GM21447 (cell line): ENCODE measurements around the gene RIT1.
"Not testable (repeated sequence)": the region's sequence is repeated elsewhere in the genome, so short reads cannot be mapped to it uniquely, and the experiment has no call there.

Source experiments
- ATAC-seq: cut with Tn5 transposase; IDR thresholded peaks from one replicate; pipeline ENCODE4 v1.9.1; 2021; ENCODE audit not compliant: unreplicated experiment

Gene RIT1

DNA sequence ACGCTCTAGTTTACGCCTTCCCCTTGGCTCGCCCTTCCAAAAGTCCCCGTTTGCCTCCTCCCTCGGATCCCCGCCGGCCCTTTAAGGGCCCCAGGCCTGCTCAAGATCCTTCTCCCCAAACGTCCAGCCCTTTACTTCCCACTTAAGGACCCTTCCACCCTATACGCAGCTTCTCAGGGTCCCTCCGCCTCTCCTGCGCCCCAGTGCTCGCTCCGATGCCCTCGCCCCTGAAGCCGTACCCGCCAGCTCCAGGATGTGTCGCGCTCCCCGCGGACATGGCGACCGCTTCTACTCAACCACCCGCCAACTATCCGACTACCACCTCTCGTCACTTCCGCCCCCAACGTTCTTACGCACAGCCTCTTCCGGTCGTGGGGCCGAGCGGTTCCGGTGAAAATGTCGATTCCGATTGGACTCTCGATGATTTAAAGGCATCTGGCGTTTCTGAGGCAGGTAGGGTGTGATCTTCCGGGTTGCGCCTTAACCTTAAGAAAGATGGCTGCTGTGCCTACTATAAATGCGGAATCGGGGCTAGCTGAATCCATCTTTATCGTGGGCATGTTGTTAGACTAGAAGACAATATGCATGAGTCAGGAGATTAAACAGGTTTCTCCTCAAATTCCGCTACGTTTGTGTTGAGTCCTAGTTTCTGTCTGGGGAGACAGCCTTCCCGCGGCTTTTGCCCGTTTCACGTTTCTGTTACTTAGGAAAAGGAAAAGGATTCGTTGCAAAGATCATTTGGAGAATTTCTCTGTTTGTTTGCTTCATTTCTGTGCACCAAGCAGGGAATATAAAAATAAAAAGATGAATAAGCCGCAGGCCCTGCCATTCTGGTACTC, 23.2 kb upstream of the RIT1 start, which contains the start of gene KHDC4:
Gene KHDC4, minus strand, starts transcription at position 317 of the 839 bp plus-strand sequence. Its CDS starts 40 bp downstream, at position 277.
- ATAC-seq, result peak; percentile 90

DNA sequence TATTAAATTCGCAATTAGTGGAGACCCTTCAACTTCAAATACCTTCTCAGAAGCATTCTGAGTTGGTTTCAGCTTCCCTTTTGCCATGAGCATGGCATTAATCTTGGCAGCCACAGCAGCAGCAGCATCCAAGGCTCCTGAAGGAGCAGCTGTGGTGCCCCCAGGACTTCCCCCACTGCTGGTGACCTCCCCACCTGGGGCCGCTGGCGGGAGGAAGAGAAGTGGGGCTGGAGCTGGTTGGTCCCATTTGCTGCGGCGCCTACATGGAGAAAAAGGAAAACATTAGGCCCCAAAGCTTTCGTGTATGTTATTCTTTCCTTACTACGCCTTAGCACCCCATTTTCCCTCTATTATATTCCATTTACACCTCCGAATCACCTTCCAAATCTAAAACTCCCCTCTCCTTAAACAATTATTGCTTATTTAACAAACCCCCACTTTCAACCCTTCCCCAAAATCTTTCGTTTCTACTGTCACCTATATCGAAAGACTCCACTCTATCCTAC, 22.5 kb upstream of the RIT1 start:
- ATAC-seq, result no peak

DNA sequence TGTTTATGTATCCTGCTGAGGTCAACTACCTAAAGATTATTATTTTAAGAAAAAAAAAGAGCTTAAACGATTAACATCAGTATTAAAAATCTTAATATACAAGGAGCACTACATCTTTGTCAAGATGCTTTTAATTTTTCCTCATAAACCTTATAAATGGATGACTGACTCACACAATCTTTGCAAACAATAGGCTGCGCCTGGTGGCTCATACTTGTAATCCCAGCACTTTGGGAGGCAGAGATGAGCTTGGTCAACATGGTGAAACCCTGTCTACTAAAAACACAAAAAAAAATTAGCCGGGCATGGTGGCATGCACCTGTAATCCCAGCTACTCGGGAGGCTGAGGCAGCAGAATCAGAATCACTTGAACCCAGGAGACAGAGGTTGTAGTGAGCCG, 21.3 kb upstream of the RIT1 start:
- ATAC-seq, result no peak

DNA sequence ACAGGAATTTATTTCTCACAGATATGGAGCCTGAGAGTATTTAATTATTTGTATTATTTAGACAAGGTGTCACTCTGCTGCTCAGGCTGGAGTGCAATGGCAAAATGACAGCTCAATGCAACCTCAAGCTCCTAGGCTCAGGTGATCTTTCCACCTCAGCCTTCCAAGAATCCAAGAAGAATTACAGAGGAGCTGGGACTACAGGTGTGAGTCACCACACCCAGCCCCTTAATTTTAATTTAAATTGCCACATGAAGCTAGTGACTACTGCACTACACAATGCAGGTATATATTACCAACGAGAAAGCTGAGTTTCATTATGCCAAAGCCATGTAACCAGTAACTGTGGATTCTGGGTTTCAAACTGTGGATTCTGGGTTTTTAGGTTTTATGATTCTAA, 20.9 kb upstream of the RIT1 start:
- ATAC-seq, result no peak

DNA sequence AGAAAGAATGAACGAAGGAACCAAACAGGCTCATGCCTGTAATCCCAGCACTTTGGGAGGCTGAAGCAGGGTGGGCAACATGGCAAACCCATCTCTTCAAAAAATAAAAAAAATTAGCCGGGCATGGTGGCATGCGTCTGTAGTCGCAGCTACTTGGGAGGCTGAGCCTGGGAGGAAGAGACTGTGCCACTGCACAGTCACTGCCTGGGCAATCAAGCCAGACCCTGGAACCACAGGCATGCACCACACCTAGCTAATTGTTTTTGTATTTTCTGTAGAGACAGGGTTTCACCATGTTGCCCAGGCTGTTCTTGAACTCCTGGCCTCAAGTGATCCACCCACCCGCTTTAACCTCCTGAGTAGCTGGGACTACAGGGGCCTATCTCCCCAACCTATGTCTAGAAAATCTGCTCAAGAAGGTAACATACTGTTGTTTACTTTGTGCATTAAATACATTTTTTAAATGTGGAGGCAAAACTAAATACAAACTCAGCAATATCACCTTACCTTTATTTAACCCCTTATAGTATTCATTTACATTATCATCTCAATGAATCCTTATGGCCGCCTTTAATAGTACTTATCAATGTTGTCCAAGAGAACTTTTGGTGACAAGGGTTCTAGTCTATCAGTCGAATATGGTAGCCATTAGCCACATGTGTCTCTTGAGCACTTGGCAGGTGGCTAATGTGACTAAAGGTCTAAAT, 20.3 kb upstream of the RIT1 start:
- no peak for ATAC-seq

DNA sequence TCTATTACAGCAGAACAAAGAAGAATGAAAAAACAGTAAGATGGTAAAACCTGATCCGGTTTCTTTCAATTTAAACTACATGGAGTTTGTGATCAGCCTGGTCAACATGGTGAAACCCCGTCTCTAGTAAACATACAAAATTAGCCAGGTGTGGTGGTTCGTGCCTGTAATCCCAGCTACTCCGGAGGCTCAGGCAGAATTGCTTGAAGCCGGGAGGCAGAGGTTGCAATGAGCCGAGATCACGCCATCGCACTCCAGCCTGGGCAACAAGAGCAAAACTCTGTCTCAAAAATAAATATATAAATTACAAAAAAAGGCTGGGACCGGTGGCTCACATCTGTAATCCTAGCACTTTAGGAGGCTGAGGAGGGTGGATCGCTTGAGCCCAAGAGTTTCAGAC, 19.6 kb upstream of the RIT1 start:
- ATAC-seq, result not testable (repeated sequence)

DNA sequence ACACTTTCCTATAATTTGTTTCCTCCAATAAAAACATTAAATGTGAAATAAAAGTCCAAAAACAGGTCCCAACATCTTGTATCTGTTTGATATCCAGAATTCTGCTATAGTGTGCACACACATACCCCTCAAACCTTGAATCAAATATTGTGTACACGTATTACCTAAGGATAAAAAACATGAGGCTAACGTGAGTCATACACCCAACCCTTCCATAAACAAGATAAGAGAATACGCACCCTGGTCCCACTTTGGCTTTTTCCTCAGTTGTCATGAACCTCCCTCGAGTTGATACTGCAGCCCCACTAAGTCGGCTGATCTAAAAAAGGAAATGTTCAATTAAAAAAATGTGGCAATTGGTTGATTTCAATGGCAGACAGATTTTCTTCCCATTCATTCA, 17.9 kb upstream of the RIT1 start:
- ATAC-seq, result no peak

DNA sequence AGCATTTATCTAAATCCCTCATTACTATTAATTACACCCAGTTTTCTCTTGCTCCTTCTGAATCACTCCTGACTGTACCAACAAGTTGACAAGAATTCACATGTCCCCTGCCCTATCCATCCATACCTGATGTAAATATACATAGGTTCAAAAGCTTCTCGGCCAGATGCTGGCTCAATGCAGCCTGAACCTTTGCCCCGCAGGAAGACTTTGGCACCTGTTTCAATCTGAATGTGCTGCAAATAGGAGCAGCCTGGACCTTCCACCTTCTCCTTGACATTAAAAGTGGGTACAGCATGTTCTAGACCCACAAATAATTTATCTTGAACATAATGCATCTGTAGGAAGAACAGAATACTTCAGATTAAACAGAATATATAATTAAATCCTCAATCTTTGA, 14.4 kb upstream of the RIT1 start:
- no peak for ATAC-seq

DNA sequence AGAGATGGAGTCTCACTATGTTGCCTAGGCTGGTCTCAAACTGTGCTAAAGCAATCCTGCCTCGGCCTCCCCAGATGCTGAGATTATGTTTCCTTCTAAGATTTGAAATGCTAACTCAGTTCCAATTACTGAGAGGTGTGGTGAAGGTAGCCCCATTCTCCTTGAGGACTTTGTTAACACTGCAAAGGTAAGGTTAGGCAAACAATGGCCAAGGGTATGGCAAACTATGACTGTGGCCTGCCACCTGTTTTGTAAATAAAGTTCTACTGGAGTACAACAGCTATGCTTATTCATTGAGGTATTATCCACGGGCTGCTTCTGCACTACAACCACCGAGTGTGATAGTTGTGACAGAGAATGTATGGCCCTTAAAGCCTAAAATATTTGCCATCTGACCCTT, 9.6 kb upstream of the RIT1 start:
- ATAC-seq, result no peak

DNA sequence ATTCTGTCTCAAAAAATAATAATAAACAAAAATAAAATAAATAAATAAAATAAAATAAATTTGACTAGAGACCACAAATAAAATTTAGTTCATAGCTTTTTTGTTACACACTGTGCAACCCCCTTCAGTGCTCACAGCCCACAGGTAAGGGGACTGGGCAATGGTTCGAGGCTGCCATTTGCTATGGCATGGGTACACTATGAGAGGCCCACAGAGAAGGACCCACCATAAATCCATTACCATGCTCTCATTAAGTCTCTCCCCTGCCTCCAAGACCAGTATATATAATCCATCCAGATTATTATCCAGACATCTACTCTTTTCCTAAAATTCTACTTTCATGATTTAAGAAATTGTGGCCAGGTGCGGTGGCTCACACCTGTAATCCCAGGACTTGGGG, 8.7 kb upstream of the RIT1 start:
- ATAC-seq, result no peak

DNA sequence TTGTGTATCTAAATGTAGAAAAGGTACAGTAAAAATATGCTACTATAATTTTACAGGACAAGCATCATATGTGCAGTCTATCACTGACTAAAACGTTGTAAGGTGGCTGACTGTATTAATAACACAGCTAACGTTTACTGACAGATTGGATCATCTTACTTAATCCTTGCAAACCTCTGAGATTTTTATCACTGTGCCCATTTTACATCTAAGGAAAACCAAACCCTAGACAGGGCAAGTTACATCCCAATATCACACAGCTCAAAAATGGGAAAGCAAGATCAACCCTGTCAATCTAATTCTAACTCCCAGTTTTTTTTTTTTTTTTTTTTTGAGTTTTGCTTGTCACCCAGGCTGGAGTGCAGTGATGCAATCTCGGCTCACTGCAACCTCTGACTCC, 7.5 kb upstream of the RIT1 start:
- no peak for ATAC-seq

DNA sequence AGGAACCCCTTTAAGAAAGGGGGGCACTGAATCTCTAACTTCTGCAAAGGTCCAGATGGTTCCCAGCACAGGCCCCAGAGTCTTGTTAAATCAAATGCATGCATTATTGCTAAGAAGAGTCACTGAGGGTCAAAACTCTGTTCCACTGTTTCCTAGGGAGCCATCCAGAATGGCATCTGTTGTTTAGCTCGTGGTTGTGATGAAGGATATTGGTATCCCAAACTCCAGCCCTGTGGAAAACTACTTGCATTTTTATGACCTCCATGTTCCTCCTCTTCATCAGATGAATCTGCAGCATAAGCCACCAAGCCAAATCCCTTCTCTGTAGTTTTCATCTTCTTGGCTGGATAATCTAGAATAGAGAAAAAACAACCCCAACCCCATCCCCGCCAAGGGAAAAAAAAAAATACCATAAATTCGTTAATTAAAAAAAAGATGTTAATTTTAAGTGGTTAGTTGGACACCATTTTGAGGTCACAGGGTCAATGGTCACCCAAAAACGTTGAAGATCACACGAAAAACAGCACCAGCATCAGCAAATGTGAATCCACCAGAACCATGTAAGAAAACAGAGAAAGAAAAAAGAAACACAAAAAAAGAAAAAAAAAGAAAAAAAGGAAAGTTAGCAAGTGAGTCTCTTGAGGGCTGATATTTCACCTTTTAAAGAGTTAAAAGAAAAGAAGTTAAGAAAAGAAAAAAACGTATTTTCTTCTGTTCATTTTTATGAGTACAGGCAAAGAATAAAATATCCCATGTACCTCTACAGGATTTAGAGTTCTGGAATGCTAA, 3.0 kb upstream of the RIT1 start:
- ATAC-seq, result no peak

DNA sequence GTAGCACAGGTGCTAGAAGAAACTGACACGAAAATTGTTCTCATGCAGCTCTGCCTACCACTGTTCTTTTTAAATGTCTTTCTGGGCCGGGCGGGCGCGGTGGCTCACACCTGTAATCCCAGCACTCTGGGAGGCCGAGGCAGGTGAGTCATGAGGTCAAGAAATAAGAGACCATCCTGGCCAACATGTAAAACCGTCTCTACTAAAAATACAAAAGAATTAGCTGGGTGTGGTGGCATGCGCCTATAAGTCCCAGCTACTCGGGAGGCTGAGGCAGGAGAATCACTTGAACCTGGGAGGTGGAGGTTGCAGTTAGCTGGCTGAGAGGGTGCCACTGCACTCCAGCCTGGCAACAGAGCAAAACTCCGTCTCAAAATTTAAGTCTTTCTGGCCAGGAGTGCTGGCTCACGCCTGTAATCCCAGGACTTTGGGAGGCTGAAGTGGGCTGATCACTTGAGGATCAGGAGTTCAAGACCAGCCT, 947 bp upstream of the RIT1 start:
- no peak for ATAC-seq

DNA sequence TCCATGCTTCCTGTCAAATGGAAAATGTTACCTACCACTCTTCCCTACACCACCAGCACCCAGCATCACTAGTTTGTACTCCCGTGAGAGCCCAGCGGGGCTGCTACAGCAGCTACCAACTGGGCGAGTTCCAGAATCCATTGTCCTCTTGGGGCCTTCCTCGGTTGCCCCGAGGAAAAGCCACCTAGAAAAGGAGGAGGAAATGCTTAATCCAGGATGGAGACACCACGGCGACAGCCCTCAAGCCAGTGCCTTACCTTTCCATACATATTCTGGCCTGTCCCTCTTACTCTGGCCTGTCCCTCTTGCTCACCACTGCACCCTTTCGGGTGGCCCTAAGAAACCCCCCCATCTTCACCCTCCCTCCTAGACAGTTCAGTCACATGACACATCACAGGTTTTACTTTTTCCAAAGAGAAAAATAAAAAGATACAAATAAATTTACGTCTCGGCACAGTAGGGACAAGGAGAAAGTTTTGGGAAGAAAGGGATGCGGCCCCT, 478 bp downstream of the RIT1 start:
- ATAC-seq, result peak; percentile 27

DNA sequence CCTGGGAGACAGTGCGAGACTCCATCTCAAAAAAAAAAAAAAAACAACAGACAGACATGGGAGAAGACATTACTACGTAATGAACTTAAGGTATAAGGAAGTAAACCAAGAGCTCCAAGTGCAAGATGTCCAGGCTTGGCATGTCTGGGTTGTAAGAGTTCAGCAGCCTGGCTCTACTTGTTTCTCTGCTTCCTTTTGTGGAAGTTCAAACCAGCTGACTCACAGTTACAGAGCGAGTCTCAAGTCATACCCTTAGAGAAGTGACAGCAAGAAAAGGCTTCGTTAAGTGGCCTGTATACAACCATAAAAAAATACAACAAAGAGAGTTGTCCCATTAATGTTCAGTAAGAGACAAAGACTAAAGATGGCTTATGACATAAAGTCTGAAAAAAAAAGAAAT, 1.3 kb downstream of the RIT1 start:
- no peak for ATAC-seq

DNA sequence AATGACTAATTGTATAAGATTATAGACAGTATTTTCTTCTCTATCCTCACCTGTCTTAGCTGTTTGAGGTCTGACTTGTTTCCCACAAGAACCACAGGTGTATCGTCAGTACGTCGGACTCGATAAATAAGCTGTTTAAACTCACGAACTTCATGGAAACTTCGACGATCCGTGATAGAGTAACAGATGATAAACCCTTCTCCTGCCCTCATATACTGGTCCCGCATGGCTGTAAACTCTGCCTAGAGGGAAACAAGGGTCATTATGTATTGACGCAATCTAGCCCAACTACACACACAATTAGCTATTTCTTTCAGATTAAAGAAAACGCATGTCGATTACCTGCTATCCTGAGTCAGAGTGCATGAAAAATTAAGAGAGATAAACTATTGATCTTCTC, 6.9 kb downstream of the RIT1 start:
- ATAC-seq, result no peak

DNA sequence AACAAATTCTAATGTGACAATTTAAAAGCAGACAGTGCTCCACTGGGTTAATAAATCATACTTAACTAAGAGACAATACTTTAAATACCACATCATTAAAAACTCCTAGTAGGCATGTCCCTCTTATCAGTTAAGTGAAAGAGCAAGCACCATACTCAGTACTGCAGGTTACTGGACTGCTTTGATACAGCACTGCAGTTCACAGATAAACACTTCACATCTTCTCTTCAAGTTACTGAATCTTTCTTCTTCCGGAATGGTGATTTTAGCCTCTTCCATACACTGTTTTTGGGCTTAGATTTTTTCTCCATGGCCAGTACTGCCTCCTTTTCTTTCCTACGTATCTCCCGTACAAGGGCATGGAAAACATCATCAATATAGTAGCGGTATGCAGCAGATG, 11.0 kb downstream of the RIT1 start:
- ATAC-seq, result no peak

DNA sequence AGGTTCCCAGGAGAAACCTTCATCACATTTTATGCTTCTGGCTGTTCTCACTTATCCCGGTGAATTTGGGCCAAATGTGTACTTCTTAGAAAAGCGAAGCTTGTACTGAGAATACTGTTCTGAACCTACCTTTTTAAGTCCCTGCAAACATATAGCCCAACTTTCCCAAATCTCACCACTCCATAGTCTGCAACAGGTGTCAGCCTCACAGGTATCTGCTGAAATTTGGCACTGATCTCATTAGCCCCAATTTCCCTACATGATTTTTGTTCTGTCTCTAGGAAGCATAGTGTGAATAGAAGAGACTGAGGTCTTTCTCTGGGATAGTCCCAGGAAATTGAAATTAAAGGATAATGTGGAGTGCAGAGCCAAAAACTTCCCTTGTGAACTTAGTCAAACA, 11.5 kb downstream of the RIT1 start:
- ATAC-seq, result no peak

DNA sequence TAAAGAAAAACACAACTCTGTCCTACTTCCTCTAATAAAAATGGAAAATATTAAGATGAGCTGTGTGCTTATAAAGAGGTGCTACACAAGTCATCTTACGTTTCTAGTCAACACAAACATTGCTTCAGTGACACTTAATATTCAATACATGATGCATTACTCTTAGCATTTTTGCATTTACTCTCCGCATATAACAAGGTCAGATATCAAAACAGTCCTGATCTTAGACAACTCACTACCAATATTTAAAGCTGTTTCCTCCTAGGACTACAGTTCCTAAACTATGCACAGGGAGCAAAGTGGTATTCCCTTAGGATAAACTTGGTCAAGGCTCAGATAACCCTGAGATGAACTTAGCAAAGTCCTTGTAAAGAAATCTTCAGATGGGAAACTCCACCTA, 12.3 kb downstream of the RIT1 start:
- no peak for ATAC-seq

DNA sequence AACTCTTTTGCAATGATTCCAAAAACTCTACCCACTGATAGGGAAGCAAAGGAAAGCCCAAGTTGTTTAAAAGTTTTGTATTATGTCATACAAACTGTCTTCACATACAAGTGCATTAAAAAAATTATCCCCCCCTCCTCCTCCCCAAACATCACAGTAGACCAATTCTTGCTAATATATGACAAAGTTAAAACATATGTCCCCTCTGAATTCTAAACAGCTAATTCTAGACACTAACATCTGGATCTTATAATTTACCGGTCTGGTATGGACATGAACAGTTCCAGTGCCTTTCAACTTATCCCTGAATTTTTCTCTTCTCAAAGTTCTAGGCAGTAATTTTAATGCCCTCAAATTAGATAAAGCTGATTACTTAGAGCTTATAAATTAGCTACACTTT, 13.4 kb downstream of the RIT1 start:
- ATAC-seq, result no peak

DNA sequence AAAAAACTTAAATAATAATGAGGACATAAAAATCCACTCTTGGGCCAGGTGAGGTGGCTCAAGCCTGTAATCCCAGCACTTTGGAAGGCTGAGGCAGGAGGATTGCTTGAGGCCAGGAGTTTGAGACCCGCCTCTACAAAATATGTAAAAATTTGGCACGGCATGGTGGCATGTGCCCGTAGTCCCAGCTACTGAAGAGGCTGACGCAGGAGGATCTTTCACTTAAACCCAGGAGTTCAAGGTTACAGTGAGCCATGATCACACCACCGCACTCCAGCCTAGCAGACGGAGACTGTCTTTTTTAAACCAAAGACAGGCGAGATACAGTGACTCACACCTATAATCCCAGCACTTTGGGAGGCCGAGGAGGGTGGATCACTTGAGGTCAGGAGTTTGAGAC, 14.7 kb downstream of the RIT1 start:
- not testable (repeated sequence) for ATAC-seq
